H1 (cell line): Measurements from ENCODE around the gene BPIFB6. TPM values are rescaled to one million over a fixed set of nuclear protein-coding genes. Genes with fewer than 3 reads are reported as not detected.

Experiments
- CTCF ChIA-PET: fragments of 300-600 bp; sonication (Branson Sonifier 250); formaldehyde crosslinking; loops from one replicate; lab custom pipeline; 2021; ENCODE audit not compliant: partially characterized antibody; lab: Charles Lee
- POLR2A ChIA-PET: fragments of 300-600 bp; sonication (Branson Sonifier 250); formaldehyde crosslinking; loops from one replicate; lab custom pipeline; 2021; ENCODE audit warnings: inconsistent platforms; ENCODE audit not compliant: partially characterized antibody; lab: Charles Lee
- DNase-seq, 2 experiments: peaks; one replicate each; pipeline versions ENCODE4 v3.0.0 to v3.0.0-alpha.2; 2010 to 2022; ENCODE audit warnings: low spot score in 2 of 2, low read depth in 1 of 2, mixed read lengths in 1 of 2
- FAIRE-seq: peaks from 2 replicates; lab custom pipeline; 2011; peaks lifted over from hg19 to GRCh38; lab: Jason Lieb, UNC
- H2AFZ ChIP-seq: 2 replicates; pipeline ENCODE4 v1.8.1; 2012; ENCODE audit warnings: low read length, inconsistent platforms
- H2AK5ac ChIP-seq: 2 replicates; pipeline ENCODE4 v1.6.1; 2013; ENCODE audit warnings: low read depth, low read length
- H2BK120ac ChIP-seq: replicated peaks from 2 replicates; pipeline ENCODE3; 2013; ENCODE audit warnings: low read depth, low read length, inconsistent platforms
- H2BK12ac ChIP-seq: 2 replicates; pipeline ENCODE4 v1.6.1; 2013; ENCODE audit warnings: low read depth, low read length
- H2BK15ac ChIP-seq: 2 replicates; pipeline ENCODE4 v1.6.1; 2013; ENCODE audit warnings: low read length
- H2BK20ac ChIP-seq: 2 replicates; pipeline ENCODE4 v1.6.1; 2013; ENCODE audit warnings: low read length
- H2BK5ac ChIP-seq: 2 replicates; pipeline ENCODE4 v1.6.1; 2013; ENCODE audit warnings: low read depth, low read length
- H3K14ac ChIP-seq: 2 replicates; pipeline ENCODE4 v1.6.1; 2013; ENCODE audit warnings: inconsistent platforms; ENCODE audit not compliant: insufficient read length
- H3K18ac ChIP-seq: 2 replicates; pipeline ENCODE4 v1.6.1; 2013; ENCODE audit warnings: low read length; ENCODE audit errors: extremely low read depth
- H3K23ac ChIP-seq: 2 replicates; pipeline ENCODE4 v1.6.1; 2013; ENCODE audit warnings: inconsistent platforms; ENCODE audit not compliant: insufficient read length
- H3K23me2 ChIP-seq: 2 replicates; pipeline ENCODE4 v1.6.1; 2013; ENCODE audit warnings: low read depth, low read length
- H3K27ac ChIP-seq: 2 replicates; pipeline ENCODE4 v1.6.1; 2011; ENCODE audit warnings: low read depth, low read length, inconsistent platforms
- H3K27me3 ChIP-seq, 4 experiments: replicated peaks in 1 of 4; 1 replicate in 1 of 4; 2 replicates in 3 of 4; pipeline versions ENCODE4 v1.6.1 to v1.8.1; 2011 to 2013; ENCODE audit warnings: low read length in 3 of 4, mild to moderate bottlenecking in 3 of 4, inconsistent platforms in 2 of 4, mixed read lengths in 2 of 4, moderate library complexity in 1 of 4; ENCODE audit not compliant: control insufficient read depth in 3 of 4, insufficient read depth in 3 of 4; ENCODE audit errors: extremely low read depth in 1 of 4
- H3K36me3 ChIP-seq, 4 experiments: 2 replicates each; pipeline versions ENCODE4 v1.6.1 to v1.8.1; 2011 to 2013; ENCODE audit warnings: mild to moderate bottlenecking in 4 of 4, low read length in 3 of 4, moderate library complexity in 2 of 4, control low read depth in 1 of 4, inconsistent platforms in 1 of 4; ENCODE audit not compliant: insufficient read depth in 4 of 4, control insufficient read depth in 2 of 4
- H3K4ac ChIP-seq: replicated peaks from 2 replicates; pipeline ENCODE3; 2013; ENCODE audit warnings: low read length, low read depth, mixed read lengths, inconsistent platforms; ENCODE audit not compliant: insufficient read length
- H3K4me1 ChIP-seq, 4 experiments: replicated peaks in 1 of 4; 1 replicate in 1 of 4; 2 replicates in 3 of 4; pipeline versions ENCODE4 v1.6.1 to v1.8.1; 2011 to 2013; ENCODE audit warnings: low read length in 3 of 4, inconsistent platforms in 2 of 4, mixed read lengths in 1 of 4; ENCODE audit not compliant: insufficient read depth in 4 of 4, control insufficient read depth in 3 of 4
- H3K4me2 ChIP-seq, 2 experiments: 2 replicates each; pipeline versions ENCODE4 v1.6.1 to v1.8.1; 2011 to 2013; ENCODE audit warnings: low read depth in 2 of 2, low read length in 2 of 2, control low read depth in 1 of 2, inconsistent platforms in 1 of 2, mild to moderate bottlenecking in 1 of 2; ENCODE audit not compliant: insufficient read depth in 1 of 2
- H3K4me3 ChIP-seq, 4 experiments: fragments of 200-600, 300-600 bp in 1 of 4; sonication (generic), shearing (Covaris generic), sonication (Bioruptor Twin) in 1 of 4; 2 replicates each; pipeline versions ENCODE4 v1.5.1 to v1.8.1; 2011 to 2016; ENCODE audit warnings: low read length in 4 of 4, low read depth in 3 of 4, control low read depth in 2 of 4, inconsistent platforms in 2 of 4, mild to moderate bottlenecking in 2 of 4, mixed read lengths in 1 of 4, moderate library complexity in 1 of 4; ENCODE audit not compliant: insufficient read depth in 2 of 4; ENCODE audit errors: extremely low read depth in 1 of 4
- H3K56ac ChIP-seq: replicated peaks from 2 replicates; pipeline ENCODE3; 2013; ENCODE audit warnings: low read depth, mild to moderate bottlenecking, mixed read lengths, low read length, inconsistent platforms; ENCODE audit not compliant: insufficient read length
- H3K79me1 ChIP-seq: 2 replicates; pipeline ENCODE4 v1.6.1; 2013; ENCODE audit warnings: low read depth, low read length, control low read depth
- H3K79me2 ChIP-seq, 2 experiments: 2 replicates each; pipeline versions ENCODE4 v1.6.1 to v1.8.1; 2012 to 2013; ENCODE audit warnings: low read length in 2 of 2, mild to moderate bottlenecking in 2 of 2, inconsistent platforms in 1 of 2; ENCODE audit not compliant: insufficient read depth in 2 of 2, control insufficient read depth in 1 of 2
- H3K9ac ChIP-seq, 4 experiments: replicated peaks in 1 of 4; 1 replicate in 1 of 4; 2 replicates in 3 of 4; pipeline versions ENCODE4 v1.6.1 to v1.8.1; 2011 to 2013; ENCODE audit warnings: low read depth in 3 of 4, low read length in 3 of 4, control low read depth in 2 of 4, mild to moderate bottlenecking in 2 of 4, moderate library complexity in 2 of 4, inconsistent platforms in 1 of 4; ENCODE audit errors: extremely low read depth in 1 of 4
- H3K9me3 ChIP-seq, 2 experiments: 2 replicates each; pipeline versions ENCODE4 v1.6.1 to v1.8.1; 2012 to 2013; ENCODE audit warnings: mild to moderate bottlenecking in 2 of 2, moderate library complexity in 2 of 2, control low read depth in 1 of 2, inconsistent platforms in 1 of 2, low read depth in 1 of 2, low read length in 1 of 2, mixed read lengths in 1 of 2; ENCODE audit not compliant: insufficient read depth in 2 of 2
- H4K20me1 ChIP-seq, 2 experiments: replicated peaks in 1 of 2; 2 replicates each; pipeline versions ENCODE3 to v1.8.1; 2011 to 2013; ENCODE audit warnings: inconsistent platforms in 2 of 2, low read length in 2 of 2, mild to moderate bottlenecking in 1 of 2; ENCODE audit not compliant: insufficient read depth in 2 of 2, control insufficient read depth in 1 of 2
- H4K5ac ChIP-seq: 2 replicates; pipeline ENCODE4 v1.6.1; 2013; ENCODE audit warnings: low read length, low read depth, mixed read lengths, inconsistent platforms; ENCODE audit not compliant: insufficient read length
- H4K8ac ChIP-seq: 2 replicates; pipeline ENCODE4 v1.8.0; 2013; ENCODE audit warnings: mild to moderate bottlenecking, moderate library complexity, low read length, inconsistent platforms; ENCODE audit not compliant: insufficient read depth; ENCODE audit errors: extremely low read depth
- H4K91ac ChIP-seq: replicated peaks from 2 replicates; pipeline ENCODE3; 2013; ENCODE audit warnings: low read length, mixed read lengths, inconsistent platforms; ENCODE audit not compliant: insufficient read length
- ASH2L ChIP-seq: fragments of 200-600, 300-600 bp; sonication (generic); IDR thresholded peaks from one replicate; pipeline ENCODE4 v1.7.1; 2017; ENCODE audit warnings: low read length
- ATF3 ChIP-seq: IDR thresholded peaks from 2 replicates; pipeline ENCODE4 v1.6.1; 2011; ENCODE audit warnings: low read depth, mild to moderate bottlenecking, low read length; ENCODE audit not compliant: insufficient read depth
- CBX8 ChIP-seq: fragments of 300-800, 300-1000 bp; sonication (generic); IDR thresholded peaks from 2 replicates; pipeline ENCODE4 v1.7.1; 2016; ENCODE audit warnings: low read depth, low read length, borderline replicate concordance
- CTBP2 ChIP-seq: IDR thresholded peaks from 2 replicates; pipeline ENCODE4 v1.7.0; 2011; ENCODE audit warnings: borderline replicate concordance, mild to moderate bottlenecking, moderate library complexity, mixed read lengths, low read length; ENCODE audit not compliant: insufficient read depth, insufficient read length
- HDAC2 ChIP-seq, 2 experiments: fragments of 300-600 bp in 1 of 2; sonication (generic) in 1 of 2; IDR thresholded peaks; 2 replicates each; pipeline ENCODE4 v1.6.1; 2011 to 2012; ENCODE audit warnings: low read depth in 2 of 2, low read length in 2 of 2, mild to moderate bottlenecking in 2 of 2, moderate library complexity in 2 of 2, borderline replicate concordance in 1 of 2, inconsistent platforms in 1 of 2
- JUND ChIP-seq: IDR thresholded peaks from 2 replicates; pipeline ENCODE4 v1.6.1; 2011; ENCODE audit warnings: mild to moderate bottlenecking, improper control_type of control experiment, low read length
- RBBP5 ChIP-seq: IDR thresholded peaks from 2 replicates; pipeline ENCODE4 v1.7.1; 2012; ENCODE audit warnings: low read depth, mild to moderate bottlenecking, inconsistent platforms, low read length, moderate library complexity, borderline replicate concordance
- RNF2 ChIP-seq: fragments of 200-900, 300-1000 bp; sonication (generic); IDR thresholded peaks from 2 replicates; pipeline ENCODE4 v1.7.1; 2016; ENCODE audit warnings: borderline replicate concordance, low read depth, mild to moderate bottlenecking, antibody characterized with exemption, low read length; ENCODE audit not compliant: poor library complexity, severe bottlenecking; ENCODE audit errors: missing control alignments
- SIX5 ChIP-seq: IDR thresholded peaks from 2 replicates; pipeline ENCODE4 v1.6.1; 2011; ENCODE audit warnings: mild to moderate bottlenecking, low read depth, low read length
- TBP ChIP-seq: IDR thresholded peaks from 2 replicates; pipeline ENCODE4 v1.6.1; 2011; ENCODE audit warnings: low read depth, low read length, improper control_type of control experiment
- WGBS, 2 experiments: shearing (Covaris generic) in 1 of 2; methylation state at CpG; one replicate each; pipeline versions ENCODE4 v1.1.6 to v1.1.7; 2013 to 2015; ENCODE audit warnings: low lambda C conversion rate in 2 of 2, mixed read lengths in 2 of 2, inconsistent platforms in 1 of 2, low coverage in 1 of 2, missing lambda C conversion rate in 1 of 2; ENCODE audit not compliant: insufficient replicate concordance in 2 of 2, insufficient coverage in 1 of 2, insufficient read length in 1 of 2; ENCODE audit errors: extremely low coverage in 1 of 2, missing lambda C conversion rate in 1 of 2; 5-methylcytosine and 5-hydroxymethylcytosine counted together
- polyA plus RNA-seq, 7 experiments: library from polyadenylated mRNA; depleted of rRNA in 3 of 7; stranded (reverse) in 5 of 7; unstranded in 2 of 7; fragments of >200 nt in 5 of 7; fragments of 200-250 nt in 2 of 7; gene quantifications; 1 replicate in 5 of 7; 2 replicates in 1 of 7; 4 replicates in 1 of 7; pipeline versions ENCODE4 v1.2.1 to v1.2.3, GENCODE V29; 2011 to 2013; ENCODE audit warnings: missing spikeins in 2 of 7, mixed read lengths in 2 of 7
- total RNA-seq: library from RNA; stranded (reverse); fragmentation: NEBNext Ultra II Directional; extraction: Animal tissue kit (Norgen Biotek cat#: 25700); gene quantifications from 2 replicates; pipeline ENCODE4 v1.2.1, GENCODE V29; 2021

The BPIFB6 gene
- total and polyA plus RNA-seq, 2 of the 8 experiments (the other 6 are each of a cell fraction or from before 2014, with no cell fraction given), result not detected

- Histone ChIP-seq H3K18ac (no peak overlapping the region), H3K36me3 (no peaks in the 10 kb centered on the region), H4K20me1 (peaks cover 0 to 5% of the 10 kb centered on the region in 2 experiments), H3K9me3 (no peaks in the 10 kb centered on the region), H3K79me1 (no peaks in the 10 kb centered on the region), H3K14ac (no peak overlapping the region), H2BK120ac (no peak overlapping the region), H2BK12ac (no peak overlapping the region), H3K9ac (no peak overlapping the region), H2BK5ac (no peak overlapping the region; the same call in 1 of the 2 replicates), H3K4me2 (no peak overlapping the region), H4K8ac (no peak overlapping the region), H3K4ac (no peak overlapping the region), H4K5ac (no peak overlapping the region), H3K79me2 (no peaks in the 10 kb centered on the region), H2BK20ac (no peak overlapping the region), H2AFZ (no peak overlapping the region), H4K91ac (no peak overlapping the region), H3K23me2 (peaks cover 8% of the 10 kb centered on the region; the same call in 1 of the 2 replicates), H2BK15ac (no peak overlapping the region), H3K4me1 (no peaks in the 10 kb centered on the region), H3K27me3 (no peaks in the 10 kb centered on the region), H3K4me3 (no peak overlapping the region), H3K27ac (no peak overlapping the region), H3K23ac (no peak overlapping the region), H2AK5ac (no peak overlapping the region), H3K56ac (no peak overlapping the region)
- DNase-seq (no peak), FAIRE-seq (no peak)
- POLR2A ChIA-PET, result no interaction called here
- 82% methylated on average over 10 of the region's 10 CpGs; no CpG with 5 or more reads in 1 of the 2 experiments for WGBS, 2 experiments
- CTCF ChIA-PET, result interaction anchor here (0.6 to 1.8 kb wide), 4 partner anchors 23 to 1217 kb away, joined by 3 to 7 read pairs (median 4); partner anchors contain the start of gene SUN5
- TF ChIP-seq ATF3 (no peak), SIX5 (no peak), JUND (no peak), RNF2 (no peak), RBBP5 (no peak), CBX8 (no peak), HDAC2 (IDR thresholded peaks at IDR 0.05; ENCODE audit: borderline replicate concordance in 1 of 2, low read depth in 2 of 2, low read length in 2 of 2) (no peak), CTBP2 (no peak), ASH2L (no peak), TBP (no peak)
Measured at GRCh38 chr20:33026779-33027759, 4.4 kb upstream of the BPIFB6 start.
